SK-N-MC (cell line): ENCODE results near the gene TRPM2.

ENCODE experiments used
- DNase-seq: peaks from one replicate; pipeline ENCODE4 v3.0.0-alpha.2; 2011; ENCODE audit warnings: low read depth, low spot score
- H3K27ac ChIP-seq: fragments of 200-600 bp; sonication (generic); 2 replicates; pipeline ENCODE4 v1.5.1; 2016; ENCODE audit warnings: mixed run types
- H3K36me3 ChIP-seq: fragments of 200-600 bp; sonication (generic); 2 replicates; pipeline ENCODE4 v1.6.1; 2017; ENCODE audit warnings: antibody characterized with exemption, low read length, mixed read lengths; ENCODE audit not compliant: insufficient read depth
- H3K4me3 ChIP-seq: fragments of 200-600 bp; sonication (generic); 2 replicates; pipeline ENCODE4 v1.5.1; 2016
- H3K9ac ChIP-seq: fragments of 200-600 bp; sonication (generic); 2 replicates; pipeline ENCODE4 v1.8.0; 2017; ENCODE audit warnings: mixed run types, mixed read lengths; ENCODE audit not compliant: insufficient read length
- H3K9me3 ChIP-seq: fragments of 200-600 bp; sonication (generic); 2 replicates; pipeline ENCODE4 v1.6.1; 2017; ENCODE audit warnings: low read depth, mild to moderate bottlenecking, antibody characterized with exemption, low read length, moderate library complexity, mixed read lengths
- EZH2 ChIP-seq: fragments of 200-600 bp; sonication (generic); IDR thresholded peaks from one replicate; pipeline ENCODE4 v1.6.1; 2017; ENCODE audit warnings: antibody characterized with exemption
- FOXP2 ChIP-seq: optimal IDR thresholded peaks from 2 replicates; pipeline ENCODE3; 2011; ENCODE audit warnings: mild to moderate bottlenecking, moderate library complexity; ENCODE audit not compliant: insufficient read depth; ENCODE audit errors: extremely low read length, control extremely low read depth
- POLR2AphosphoS5 ChIP-seq: IDR thresholded peaks from 2 replicates; pipeline ENCODE4 v1.6.1; 2012; ENCODE audit warnings: mild to moderate bottlenecking, low read depth, low read length, borderline replicate concordance

TRPM2 gene

DNA sequence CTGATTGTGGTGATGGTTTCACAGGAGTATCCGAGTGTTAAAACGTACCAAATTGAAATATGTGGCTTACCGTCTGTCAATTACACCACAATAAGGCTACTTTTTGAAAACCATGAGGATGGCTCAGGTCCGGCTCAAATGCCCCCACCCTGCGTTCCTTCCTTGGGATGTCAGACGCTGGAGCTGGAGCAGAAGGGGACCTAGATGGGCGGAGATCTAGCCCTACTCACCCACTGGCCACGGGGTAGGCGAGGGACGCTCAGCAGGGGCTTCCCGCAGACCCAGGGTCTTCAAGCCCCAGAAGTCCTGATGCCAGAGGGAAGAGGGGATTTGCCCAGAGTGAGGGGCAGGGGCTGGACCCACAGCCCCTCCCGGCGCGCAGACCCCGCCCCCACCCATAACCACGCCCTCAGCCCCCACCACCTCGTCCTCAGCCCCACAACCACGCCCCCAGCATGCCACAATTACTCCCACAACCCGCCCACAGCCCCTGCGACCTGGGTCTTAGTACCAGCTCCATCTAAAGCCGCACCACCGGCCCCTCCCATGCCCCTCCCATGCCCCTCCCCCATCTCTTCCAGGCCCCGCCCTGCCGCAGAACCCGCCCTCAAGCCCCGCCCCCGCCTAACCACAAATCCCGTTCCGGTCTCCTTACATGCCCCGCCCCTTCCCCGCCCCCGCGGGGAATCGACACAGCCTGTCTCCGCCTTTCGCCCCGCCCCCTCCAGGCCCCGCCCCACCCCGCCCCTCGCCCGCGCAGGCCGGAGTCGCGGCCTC lies 101.5 kb downstream of the TRPM2 start, which contains the start of gene LRRC3:
Gene LRRC3, plus strand, starts transcription at position 764 of the 777 bp plus-strand sequence. CDS start 1,135 bp downstream, outside the sequence.
- Histone ChIP-seq H3K27ac (no peak within 1 kb of the TSS), H3K9ac (peak within 1 kb of the TSS; percentile 70), H3K4me3 (peak within 1 kb of the TSS; percentile 80), H3K36me3 (no peaks in the 10 kb centered on the region), H3K9me3 (no peaks in the 10 kb centered on the region)
- DNase-seq, result peak; percentile 3
- TF ChIP-seq POLR2AphosphoS5 (no peak), EZH2 (no peak), FOXP2 (no peak)

DNA sequence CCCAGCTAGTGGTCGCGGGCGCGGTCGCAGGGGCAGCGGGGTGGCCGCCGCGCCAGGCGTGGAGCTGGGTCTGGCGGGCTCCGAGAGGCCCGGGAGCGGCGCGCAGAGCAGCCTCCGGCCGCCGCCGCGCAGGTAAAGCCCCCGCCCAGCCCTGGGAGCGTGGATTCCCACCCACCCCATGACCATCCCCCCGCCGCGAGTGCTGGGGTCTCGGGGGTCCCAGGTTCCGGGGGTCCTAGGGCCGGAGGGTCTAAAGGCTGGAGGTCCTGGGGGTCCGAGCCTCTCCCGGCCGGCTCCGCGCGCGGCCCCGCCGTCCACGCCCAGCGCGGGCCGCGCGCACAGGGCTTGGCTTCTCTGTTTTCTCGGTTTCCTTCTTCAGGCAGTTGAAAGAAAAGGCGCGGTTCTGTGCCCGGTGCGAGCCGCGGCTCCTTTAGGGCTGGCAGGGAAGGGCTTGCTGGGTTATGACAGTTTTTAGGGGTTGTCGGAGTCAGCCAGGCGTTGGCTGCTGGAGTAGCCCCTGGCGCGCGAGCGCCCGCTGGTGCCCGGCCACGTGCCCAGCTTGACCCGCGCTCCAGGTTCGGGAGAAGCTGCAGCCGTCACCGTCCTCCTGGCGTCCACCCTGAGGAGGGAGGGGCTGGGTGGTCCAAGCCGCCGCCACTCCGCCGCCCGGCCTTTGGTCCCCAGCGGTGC lies 102.2 kb downstream of the TRPM2 start:
- Histone ChIP-seq H3K9ac (peak overlapping the region; percentile 70), H3K36me3 (no peaks in the 10 kb centered on the region), H3K27ac (no peak overlapping the region), H3K9me3 (no peaks in the 10 kb centered on the region), H3K4me3 (peak overlapping the region; percentile 80)
- no peak for DNase-seq
- TF ChIP-seq EZH2 (no peak), POLR2AphosphoS5 (no peak), FOXP2 (no peak)

DNA sequence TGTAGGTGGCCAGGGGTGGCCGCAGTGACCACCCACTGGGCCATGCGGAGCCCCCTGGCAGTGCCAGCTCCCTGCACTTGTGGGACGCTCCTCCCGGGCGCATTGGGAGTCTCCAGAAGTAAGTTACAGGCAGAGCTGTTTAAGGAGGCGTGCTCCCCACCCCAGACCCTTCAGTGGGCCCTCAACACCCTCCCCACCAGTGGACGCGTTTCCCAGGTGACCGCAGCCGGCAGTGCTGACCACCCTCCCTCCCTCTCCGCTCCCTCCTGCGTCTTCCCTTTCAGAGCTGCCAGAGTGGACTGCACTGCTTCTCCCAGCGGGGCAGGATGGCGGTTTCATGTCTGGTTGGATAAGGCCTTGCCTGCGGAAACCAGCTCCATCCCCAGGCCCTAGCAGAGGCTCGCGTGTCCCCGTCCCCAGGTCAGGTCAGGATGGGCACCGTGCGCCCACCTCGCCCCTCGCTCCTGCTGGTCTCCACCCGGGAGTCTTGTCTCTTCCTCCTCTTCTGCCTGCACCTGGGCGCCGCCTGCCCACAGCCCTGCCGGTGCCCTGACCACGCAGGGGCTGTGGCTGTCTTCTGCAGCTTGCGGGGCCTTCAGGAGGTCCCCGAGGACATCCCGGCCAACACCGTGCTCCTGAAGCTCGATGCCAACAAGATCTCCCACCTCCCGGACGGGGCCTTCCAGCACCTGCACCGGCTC lies 102.9 kb downstream of the TRPM2 start:
- no peaks in the 10 kb centered on the region for H3K9me3 ChIP-seq
- no peak for DNase-seq
- H3K36me3 ChIP-seq, result no peaks in the 10 kb centered on the region
- no peak for TF ChIP-seq EZH2
- TF ChIP-seq FOXP2, result no peak
- TF ChIP-seq POLR2AphosphoS5, result no peak
- peak overlapping the region; percentile 70 for H3K9ac ChIP-seq
- no peak overlapping the region for H3K27ac ChIP-seq
- H3K4me3 ChIP-seq, result peak overlapping the region; percentile 80

DNA sequence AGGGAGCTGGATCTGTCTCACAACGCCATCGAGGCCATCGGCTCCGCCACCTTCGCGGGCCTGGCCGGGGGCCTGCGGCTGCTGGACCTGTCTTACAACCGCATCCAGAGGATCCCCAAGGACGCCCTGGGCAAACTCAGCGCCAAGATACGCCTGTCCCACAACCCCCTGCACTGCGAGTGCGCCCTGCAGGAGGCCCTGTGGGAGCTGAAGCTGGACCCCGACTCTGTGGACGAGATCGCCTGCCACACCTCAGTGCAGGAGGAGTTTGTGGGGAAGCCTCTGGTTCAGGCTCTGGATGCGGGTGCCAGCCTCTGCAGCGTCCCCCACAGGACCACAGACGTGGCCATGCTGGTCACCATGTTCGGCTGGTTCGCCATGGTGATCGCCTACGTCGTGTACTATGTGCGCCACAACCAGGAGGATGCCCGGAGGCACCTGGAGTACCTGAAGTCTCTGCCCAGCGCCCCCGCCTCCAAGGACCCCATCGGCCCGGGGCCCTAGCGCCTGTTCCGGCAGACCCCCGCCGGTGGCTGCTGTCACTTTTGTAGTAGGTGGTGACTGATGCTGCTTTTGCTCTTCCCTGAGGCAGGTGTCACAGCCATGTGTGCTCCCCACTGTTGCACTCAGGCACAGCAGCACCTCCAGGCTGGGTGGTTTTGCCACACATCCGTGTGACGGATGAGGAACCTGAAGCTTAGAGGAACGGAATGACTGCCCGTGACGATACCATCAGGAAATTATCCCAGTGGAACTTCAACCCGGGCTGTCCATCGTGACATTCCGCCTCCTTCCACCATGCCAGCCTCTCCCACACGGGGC lies 103.7 kb downstream of the TRPM2 start:
- no peak for DNase-seq
- H3K36me3 ChIP-seq, result no peaks in the 10 kb centered on the region
- H3K4me3 ChIP-seq, result no peak overlapping the region
- H3K9ac ChIP-seq, result no peak overlapping the region
- no peak overlapping the region for H3K27ac ChIP-seq
- no peaks in the 10 kb centered on the region for H3K9me3 ChIP-seq
- TF ChIP-seq POLR2AphosphoS5 (no peak), FOXP2 (no peak), EZH2 (no peak)

DNA sequence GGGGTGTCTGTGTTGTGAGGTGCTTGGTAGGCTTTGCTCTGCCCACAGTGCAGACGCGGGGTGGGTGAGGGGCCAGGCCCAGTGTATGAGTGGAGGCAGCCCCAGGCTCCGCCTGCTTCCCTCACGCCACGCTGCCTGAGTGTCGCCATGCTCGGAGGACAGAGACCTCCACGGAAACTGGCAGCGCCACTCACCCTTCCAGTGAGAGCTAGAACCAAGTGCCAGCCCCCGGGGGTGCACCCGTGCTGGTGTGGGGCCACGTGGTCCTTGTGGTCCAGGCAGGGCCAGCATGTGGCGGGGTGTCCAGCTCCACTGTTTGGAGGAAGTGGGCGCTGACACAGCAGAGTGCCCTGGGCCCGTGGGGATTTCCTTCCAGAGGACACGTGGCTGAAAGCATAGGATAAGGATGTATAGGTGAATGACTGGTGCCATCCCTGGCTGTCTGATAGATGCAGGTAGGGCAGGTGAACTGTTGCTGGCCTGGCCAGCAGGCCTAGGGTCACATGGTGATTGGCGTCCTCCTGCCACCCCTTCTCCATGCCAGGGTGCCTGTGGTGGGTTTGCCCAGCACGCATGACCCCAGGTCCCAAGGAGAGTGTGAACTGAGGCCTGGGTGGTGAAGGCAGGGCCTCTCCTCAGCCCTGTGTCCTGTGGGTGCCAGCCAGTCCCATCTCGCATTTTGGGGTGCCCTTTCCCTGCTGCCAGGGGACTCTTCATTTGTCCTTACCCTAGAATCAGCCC lies 105.7 kb downstream of the TRPM2 start:
- H3K27ac ChIP-seq, result no peak overlapping the region
- H3K9me3 ChIP-seq, result no peaks in the 10 kb centered on the region
- DNase-seq, result no peak
- H3K36me3 ChIP-seq, result no peaks in the 10 kb centered on the region
- H3K9ac ChIP-seq, result no peak overlapping the region
- H3K4me3 ChIP-seq, result no peak overlapping the region
- TF ChIP-seq POLR2AphosphoS5 (no peak), FOXP2 (no peak), EZH2 (no peak)

DNA sequence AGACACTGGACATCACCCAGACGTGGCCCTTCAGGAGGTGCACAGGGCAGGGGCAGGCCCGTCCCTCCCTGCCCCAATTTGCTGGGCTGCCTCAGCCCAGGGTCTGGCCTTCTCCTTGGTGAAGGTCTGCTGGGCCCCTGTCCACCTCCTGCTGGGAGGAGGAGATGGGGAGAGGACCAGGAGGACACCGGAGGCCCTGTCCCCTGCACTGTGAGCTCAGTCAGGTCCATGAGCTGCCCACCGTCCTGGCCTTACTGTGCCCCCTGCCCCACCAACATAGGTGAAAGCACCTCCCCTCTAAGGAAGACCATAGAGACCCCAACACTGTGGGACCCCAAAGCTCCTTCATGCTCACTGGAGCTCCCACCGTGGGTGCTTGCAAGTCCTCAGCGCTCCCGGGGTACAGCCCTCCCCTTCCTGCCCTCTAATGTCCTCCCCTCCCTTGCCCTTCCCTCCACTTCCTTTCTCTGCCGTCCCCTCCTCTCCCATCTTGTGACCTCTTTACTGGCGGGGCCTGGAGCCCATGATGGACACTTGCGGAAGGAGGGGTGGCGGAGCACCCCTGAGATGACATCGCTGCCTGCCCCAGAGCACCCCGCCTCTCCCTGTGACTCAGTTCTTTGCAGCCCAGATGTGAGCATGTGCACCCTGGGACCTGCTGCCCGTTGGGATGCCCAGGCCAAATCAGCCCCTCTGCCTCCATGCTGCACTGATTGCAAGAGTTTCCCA lies 106.5 kb downstream of the TRPM2 start:
- no peaks in the 10 kb centered on the region for H3K36me3 ChIP-seq

DNA sequence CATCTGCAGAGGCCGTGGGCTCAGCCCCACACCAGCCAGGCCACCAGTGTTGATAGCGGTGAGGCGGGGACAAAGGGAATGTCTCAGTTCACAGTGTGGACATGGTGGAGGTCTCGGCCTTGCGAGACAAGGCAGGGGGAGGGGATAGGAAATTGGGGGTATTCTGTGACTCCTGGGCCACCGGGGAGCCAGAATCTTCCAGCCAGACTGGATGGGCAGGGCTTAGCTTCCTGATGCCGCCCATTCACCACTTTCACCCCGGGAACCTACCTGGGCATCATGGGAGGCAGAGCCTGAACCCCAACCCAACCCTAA lies 107.0 kb downstream of the TRPM2 start:
- H3K9ac ChIP-seq, result no peak overlapping the region
- H3K9me3 ChIP-seq, result no peaks in the 10 kb centered on the region
- DNase-seq, result no peak
- TF ChIP-seq POLR2AphosphoS5, result no peak
- TF ChIP-seq EZH2, result no peak
- TF ChIP-seq FOXP2, result no peak
- no peaks in the 10 kb centered on the region for H3K36me3 ChIP-seq
- no peak overlapping the region for H3K27ac ChIP-seq
- no peak overlapping the region for H3K4me3 ChIP-seq

More for the DNA sequence above, 106.5 kb downstream of the TRPM2 start:
- TF ChIP-seq POLR2AphosphoS5, result no peak
- TF ChIP-seq FOXP2, result no peak
- no peak for TF ChIP-seq EZH2
- no peak overlapping the region for H3K27ac ChIP-seq
- H3K9ac ChIP-seq, result no peak overlapping the region
- H3K4me3 ChIP-seq, result no peak overlapping the region
- no peak for DNase-seq
- no peaks in the 10 kb centered on the region for H3K9me3 ChIP-seq
